GM12878 (cell line): ENCODE results near the gene ERMN. TPM values are rescaled to one million over a fixed set of nuclear protein-coding genes. Genes with fewer than 3 reads are reported as not detected.
"Not testable (repeated sequence)": the region's sequence is repeated elsewhere in the genome, so short reads cannot be mapped to it uniquely, and the experiment has no call there.

ENCODE experiments used
- ATAC-seq: fragments of 200-7000 bp; cut with Tn5 transposase; 3 replicates; pipeline ENCODE4 v1.9.1; 2020; ENCODE audit warnings: mild to moderate bottlenecking, moderate library complexity
- BruUV-seq: library from RNA; stranded (reverse); fragments of 400-500 nt; replicated peaks from 2 replicates; lab custom pipeline; 2021; lab: Mats Ljungman, UMichigan
- CTCF ChIA-PET: fragments of 300-600 bp; sonication (Branson Sonifier 250); formaldehyde crosslinking; extraction: SDS; loops from one replicate; lab custom pipeline; 2021; ENCODE audit warnings: inconsistent platforms; lab: Yijun Ruan, JAX
- POLR2A ChIA-PET: fragments of 350-600 bp; formaldehyde crosslinking; extraction: SDS; loops from one replicate; lab custom pipeline; 2021; ENCODE audit warnings: inconsistent platforms; lab: Charles Lee
- RAD21 ChIA-PET: fragments of 300-600 bp; sonication (Branson Sonifier 250); formaldehyde crosslinking; loops from one replicate; lab custom pipeline; 2023; ENCODE audit warnings: antibody characterized with exemption; ENCODE audit not compliant: unreplicated experiment; lab: Charles Lee
- SMC1A ChIA-PET: fragments of 300-600 bp; sonication (Branson Sonifier 250); formaldehyde crosslinking; loops from one replicate; lab custom pipeline; 2023; ENCODE audit not compliant: unreplicated experiment, uncharacterized antibody; lab: Charles Lee
- DNase-seq: peaks from one replicate; pipeline ENCODE4 v3.0.0-alpha.2; 2011; ENCODE audit warnings: low read depth, low spot score
- FAIRE-seq: peaks from 3 replicates; lab custom pipeline; 2011; peaks lifted over from hg19 to GRCh38; lab: Jason Lieb, UNC
- H2AFZ ChIP-seq: 2 replicates; pipeline ENCODE4 v1.6.0; 2011; ENCODE audit warnings: low read depth, low read length, control low read depth; ENCODE audit not compliant: control insufficient read depth
- H3K27ac ChIP-seq: 2 replicates; pipeline ENCODE4 v1.5.1; 2011; ENCODE audit warnings: control low read depth; ENCODE audit not compliant: control insufficient read depth, insufficient read depth
- H3K27me3 ChIP-seq, 2 experiments: replicated peaks in 1 of 2; 2 replicates each; pipeline versions ENCODE4 v1.6.0 to v1.6.1; 2011; ENCODE audit warnings: low read length in 1 of 2; ENCODE audit not compliant: control insufficient read depth in 2 of 2, insufficient read depth in 2 of 2
- H3K36me3 ChIP-seq, 2 experiments: 2 replicates each; pipeline ENCODE4 v1.5.1; 2011; ENCODE audit warnings: low read length in 1 of 2; ENCODE audit not compliant: control insufficient read depth in 2 of 2, insufficient read depth in 2 of 2
- H3K4me1 ChIP-seq: 2 replicates; pipeline ENCODE4 v1.6.1; 2011; ENCODE audit warnings: mild to moderate bottlenecking, low read length, moderate library complexity, mixed read lengths; ENCODE audit not compliant: control insufficient read depth, insufficient read depth
- H3K4me2 ChIP-seq: 2 replicates; pipeline ENCODE4 v1.6.0; 2011; ENCODE audit warnings: control low read depth; ENCODE audit not compliant: control insufficient read depth, insufficient read depth
- H3K4me3 ChIP-seq: fragments of 200-600 bp; sonication (generic); 2 replicates; pipeline ENCODE4 v1.5.1; 2016
- H3K79me2 ChIP-seq: 2 replicates; pipeline ENCODE4 v1.6.0; 2011; ENCODE audit warnings: low read length; ENCODE audit not compliant: control insufficient read depth, insufficient read depth
- H3K9ac ChIP-seq: 2 replicates; pipeline ENCODE4 v1.8.0; 2011; ENCODE audit warnings: low read length, control low read depth, mixed read lengths; ENCODE audit not compliant: control insufficient read depth, insufficient read depth
- H3K9me3 ChIP-seq: replicated peaks from 3 replicates; pipeline ENCODE4 v1.5.1; 2011; ENCODE audit warnings: mild to moderate bottlenecking, low read length; ENCODE audit not compliant: control insufficient read depth, insufficient read depth
- H4K20me1 ChIP-seq: 2 replicates; pipeline ENCODE4 v1.6.0; 2011; ENCODE audit not compliant: control insufficient read depth, insufficient read depth
- CBX3 ChIP-seq: fragments of 200-600 bp; sonication (generic); IDR thresholded peaks from 2 replicates; pipeline ENCODE4 v1.6.1; 2016; ENCODE audit warnings: low read depth, borderline replicate concordance
- CBX5 ChIP-seq: sonication (generic); IDR thresholded peaks from 2 replicates; pipeline ENCODE4 v1.6.1; 2016; ENCODE audit warnings: low read depth, moderate library complexity, mild to moderate bottlenecking, inconsistent platforms
- HDAC6 ChIP-seq: fragments of 200-600 bp; sonication (generic); IDR thresholded peaks from one replicate; pipeline ENCODE4 v1.8.0; 2017; ENCODE audit warnings: antibody characterized with exemption; ENCODE audit not compliant: unreplicated experiment
- KLF5 ChIP-seq: fragments of 450-650 bp; IDR thresholded peaks from 2 replicates; pipeline ENCODE4 v1.6.1; 2014; ENCODE audit warnings: mild to moderate bottlenecking; ENCODE audit not compliant: partially characterized antibody
- NRF1 ChIP-seq: conservative IDR thresholded peaks from 2 replicates; pipeline ENCODE4 v1.6.1; 2011; ENCODE audit warnings: mild to moderate bottlenecking, low read depth, low read length, improper control_type of control experiment
- POLR2A ChIP-seq: IDR thresholded peaks from 2 replicates; pipeline ENCODE4 v1.6.1; 2011; ENCODE audit warnings: low read depth, mild to moderate bottlenecking, low read length
- RB1 ChIP-seq: fragments of 450-650 bp; formaldehyde crosslinking; IDR thresholded peaks from 2 replicates; pipeline ENCODE4 v1.6.1; 2017; ENCODE audit warnings: mild to moderate bottlenecking, borderline replicate concordance
- ZNF207 ChIP-seq: fragments of 450-650 bp; IDR thresholded peaks from 2 replicates; pipeline ENCODE4 v1.6.1; 2014; ENCODE audit warnings: antibody characterized with exemption, mild to moderate bottlenecking, borderline replicate concordance
- ZSCAN29 ChIP-seq: fragments of 450-650 bp; IDR thresholded peaks from 2 replicates; pipeline ENCODE4 v1.6.1; 2017; ENCODE audit warnings: mild to moderate bottlenecking, moderate library complexity
- ZZZ3 ChIP-seq: IDR thresholded peaks from 2 replicates; pipeline ENCODE4 v1.6.1; 2011; ENCODE audit warnings: low read depth; ENCODE audit not compliant: control insufficient read depth, insufficient read length
- WGBS: methylation state at CpG from one replicate; pipeline ENCODE4 v1.1.6; 2016; ENCODE audit warnings: low lambda C conversion rate; ENCODE audit not compliant: insufficient replicate concordance, insufficient coverage; ENCODE audit errors: missing lambda C conversion rate; 5-methylcytosine and 5-hydroxymethylcytosine counted together
- in situ Hi-C: fragments of 300-500 bp; cut with MboI; formaldehyde crosslinking; loops from 9 replicates; pipeline ENCODE4 v1.14.3; 2018; ENCODE audit warnings: mixed read lengths
- intact Hi-C: fragments of 100-400 bp; cut with micrococcal nuclease; formaldehyde crosslinking; loops from one replicate; pipeline ENCODE4 v1.14.2; 2022; ENCODE audit not compliant: unreplicated experiment
- polyA plus RNA-seq, 11 experiments: library from polyadenylated mRNA; depleted of rRNA in 4 of 11; unstranded in 6 of 11; stranded (reverse) in 5 of 11; fragments of >200 nt; fragmentation: Nextera tagmentation in 4 of 11; fragmentation: Illumina TruSeq in 1 of 11; extraction: Ambion mirVana in 4 of 11; extraction: Trizol in 1 of 11; gene quantifications; 1 replicate in 1 of 11; 2 replicates in 10 of 11; pipeline versions ENCODE4 v1.2.1 to v1.2.3, GENCODE V29; 2011 to 2016; ENCODE audit warnings: inconsistent platforms in 2 of 11, missing spikeins in 2 of 11, low read depth in 1 of 11
- total RNA-seq, 4 experiments: library from RNA; depleted of rRNA in 3 of 4; stranded (reverse); fragments of >200 nt in 3 of 4; fragmentation: Illumina TruSeq in 1 of 4; extraction: Trizol in 1 of 4; gene quantifications; 2 replicates each; pipeline versions ENCODE4 v1.2.1 to v1.2.3, GENCODE V29; 2013 to 2021
- TF ChIP-seq, protein P1 (sequence below): fragments of 450-650 bp; IDR thresholded peaks from 2 replicates; pipeline ENCODE4 v1.6.1; 2017; ENCODE audit warnings: mild to moderate bottlenecking
- TF ChIP-seq, protein P2 (sequence below): fragments of 450-650 bp; IDR thresholded peaks from 2 replicates; pipeline ENCODE4 v1.6.1; 2016; ENCODE audit warnings: mild to moderate bottlenecking, moderate library complexity, borderline replicate concordance

Gene ERMN
- total and polyA plus RNA-seq, 10 of the 15 experiments (the other 5 are each of a cell fraction or from before 2014, with no cell fraction given), result 0.26 to 5.3 (median 1.5) TPM

DNA sequence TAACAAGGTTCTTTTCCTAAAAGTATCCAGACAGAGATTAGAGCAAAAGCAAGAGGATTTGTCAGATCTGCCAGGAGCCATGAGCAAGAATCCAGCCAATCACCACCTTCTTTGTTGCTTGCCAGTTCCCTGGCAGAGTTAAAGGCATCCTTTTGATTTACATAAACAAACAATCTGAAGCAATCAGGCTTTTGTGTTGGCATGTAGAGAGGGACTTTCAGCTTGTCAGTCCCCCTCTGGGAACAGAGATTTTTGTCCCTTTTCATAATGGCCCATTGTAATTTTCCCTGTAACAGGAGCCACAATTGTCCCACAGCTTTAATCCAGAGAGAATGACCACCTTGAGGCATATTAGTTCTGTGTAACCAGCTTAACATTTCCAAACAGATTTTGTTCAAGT, at the start of gene ERMN (continued):
- TF ChIP-seq, protein P1, sequence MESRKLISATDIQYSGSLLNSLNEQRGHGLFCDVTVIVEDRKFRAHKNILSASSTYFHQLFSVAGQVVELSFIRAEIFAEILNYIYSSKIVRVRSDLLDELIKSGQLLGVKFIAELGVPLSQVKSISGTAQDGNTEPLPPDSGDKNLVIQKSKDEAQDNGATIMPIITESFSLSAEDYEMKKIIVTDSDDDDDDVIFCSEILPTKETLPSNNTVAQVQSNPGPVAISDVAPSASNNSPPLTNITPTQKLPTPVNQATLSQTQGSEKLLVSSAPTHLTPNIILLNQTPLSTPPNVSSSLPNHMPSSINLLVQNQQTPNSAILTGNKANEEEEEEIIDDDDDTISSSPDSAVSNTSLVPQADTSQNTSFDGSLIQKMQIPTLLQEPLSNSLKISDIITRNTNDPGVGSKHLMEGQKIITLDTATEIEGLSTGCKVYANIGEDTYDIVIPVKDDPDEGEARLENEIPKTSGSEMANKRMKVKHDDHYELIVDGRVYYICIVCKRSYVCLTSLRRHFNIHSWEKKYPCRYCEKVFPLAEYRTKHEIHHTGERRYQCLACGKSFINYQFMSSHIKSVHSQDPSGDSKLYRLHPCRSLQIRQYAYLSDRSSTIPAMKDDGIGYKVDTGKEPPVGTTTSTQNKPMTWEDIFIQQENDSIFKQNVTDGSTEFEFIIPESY, result no peak
- TF ChIP-seq, protein P2, sequence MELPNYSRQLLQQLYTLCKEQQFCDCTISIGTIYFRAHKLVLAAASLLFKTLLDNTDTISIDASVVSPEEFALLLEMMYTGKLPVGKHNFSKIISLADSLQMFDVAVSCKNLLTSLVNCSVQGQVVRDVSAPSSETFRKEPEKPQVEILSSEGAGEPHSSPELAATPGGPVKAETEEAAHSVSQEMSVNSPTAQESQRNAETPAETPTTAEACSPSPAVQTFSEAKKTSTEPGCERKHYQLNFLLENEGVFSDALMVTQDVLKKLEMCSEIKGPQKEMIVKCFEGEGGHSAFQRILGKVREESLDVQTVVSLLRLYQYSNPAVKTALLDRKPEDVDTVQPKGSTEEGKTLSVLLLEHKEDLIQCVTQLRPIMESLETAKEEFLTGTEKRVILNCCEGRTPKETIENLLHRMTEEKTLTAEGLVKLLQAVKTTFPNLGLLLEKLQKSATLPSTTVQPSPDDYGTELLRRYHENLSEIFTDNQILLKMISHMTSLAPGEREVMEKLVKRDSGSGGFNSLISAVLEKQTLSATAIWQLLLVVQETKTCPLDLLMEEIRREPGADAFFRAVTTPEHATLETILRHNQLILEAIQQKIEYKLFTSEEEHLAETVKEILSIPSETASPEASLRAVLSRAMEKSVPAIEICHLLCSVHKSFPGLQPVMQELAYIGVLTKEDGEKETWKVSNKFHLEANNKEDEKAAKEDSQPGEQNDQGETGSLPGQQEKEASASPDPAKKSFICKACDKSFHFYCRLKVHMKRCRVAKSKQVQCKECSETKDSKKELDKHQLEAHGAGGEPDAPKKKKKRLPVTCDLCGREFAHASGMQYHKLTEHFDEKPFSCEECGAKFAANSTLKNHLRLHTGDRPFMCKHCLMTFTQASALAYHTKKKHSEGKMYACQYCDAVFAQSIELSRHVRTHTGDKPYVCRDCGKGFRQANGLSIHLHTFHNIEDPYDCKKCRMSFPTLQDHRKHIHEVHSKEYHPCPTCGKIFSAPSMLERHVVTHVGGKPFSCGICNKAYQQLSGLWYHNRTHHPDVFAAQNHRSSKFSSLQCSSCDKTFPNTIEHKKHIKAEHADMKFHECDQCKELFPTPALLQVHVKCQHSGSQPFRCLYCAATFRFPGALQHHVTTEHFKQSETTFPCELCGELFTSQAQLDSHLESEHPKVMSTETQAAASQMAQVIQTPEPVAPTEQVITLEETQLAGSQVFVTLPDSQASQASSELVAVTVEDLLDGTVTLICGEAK, result no peak
- TF ChIP-seq KLF5, result no peak
- no peak for TF ChIP-seq ZNF207
- TF ChIP-seq HDAC6, result no peak
- no peak for TF ChIP-seq ZZZ3
- no peak for TF ChIP-seq POLR2A
- TF ChIP-seq CBX3, result no peak

DNA sequence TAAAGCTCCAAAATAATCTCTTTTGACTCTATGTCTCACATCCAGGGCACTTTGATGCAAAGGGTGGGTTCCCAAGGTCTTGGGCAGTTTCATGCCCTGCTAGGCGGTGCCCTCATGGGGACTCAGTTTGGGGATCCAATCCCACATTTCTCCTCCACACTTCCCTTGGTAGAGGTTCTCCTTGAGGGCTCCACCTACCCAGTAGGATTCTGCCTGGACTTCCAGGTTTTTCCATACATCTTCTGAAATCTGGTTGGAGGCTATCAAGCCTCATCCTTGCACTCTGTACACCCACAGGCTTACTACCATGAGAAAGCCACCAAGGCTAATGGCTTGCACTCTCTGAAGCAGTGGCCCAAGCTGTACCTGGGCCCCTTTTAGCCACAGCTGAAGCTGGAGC, 49.8 kb upstream of the ERMN start:
- Histone ChIP-seq H3K4me3 (no peak overlapping the region), H2AFZ (no peak overlapping the region), H3K4me1 (no peaks in the 10 kb centered on the region)
- no peak for DNase-seq
- 0 out of 2 replicates have a peak, but pooled peaks have one; percentile 65 for TF ChIP-seq CBX3
- no peak for TF ChIP-seq RB1
- TF ChIP-seq ZSCAN29, result no peak
- TF ChIP-seq NRF1, result no peak
- peak; percentile 99 for TF ChIP-seq CBX5
- TF ChIP-seq, all 136 proteins: peak for 2
- ChIA-PET SMC1A (no interaction called here), RAD21 (no interaction called here), POLR2A (no interaction called here), CTCF (no interaction called here)
- ATAC-seq (no peak), FAIRE-seq (no peak)
- H3K27me3 ChIP-seq, result no peaks in the 10 kb centered on the region
- no TSS peak for BruUV-seq
- in situ Hi-C loops (no loop called here), intact Hi-C loops (no loop called here)
- no peak overlapping the region for H3K4me2 ChIP-seq
- no peaks in the 10 kb centered on the region for H4K20me1 ChIP-seq
- H3K36me3 ChIP-seq, result no peaks in the 10 kb centered on the region
- peaks cover 15% of the 10 kb centered on the region; the same call in 2 of the 3 replicates for H3K9me3 ChIP-seq
- H3K79me2 ChIP-seq, result no peaks in the 10 kb centered on the region
- WGBS, result 94% methylated on average over 1 of the region's 1 CpG
- H3K9ac ChIP-seq, result no peak overlapping the region
- no peak overlapping the region for H3K27ac ChIP-seq

DNA sequence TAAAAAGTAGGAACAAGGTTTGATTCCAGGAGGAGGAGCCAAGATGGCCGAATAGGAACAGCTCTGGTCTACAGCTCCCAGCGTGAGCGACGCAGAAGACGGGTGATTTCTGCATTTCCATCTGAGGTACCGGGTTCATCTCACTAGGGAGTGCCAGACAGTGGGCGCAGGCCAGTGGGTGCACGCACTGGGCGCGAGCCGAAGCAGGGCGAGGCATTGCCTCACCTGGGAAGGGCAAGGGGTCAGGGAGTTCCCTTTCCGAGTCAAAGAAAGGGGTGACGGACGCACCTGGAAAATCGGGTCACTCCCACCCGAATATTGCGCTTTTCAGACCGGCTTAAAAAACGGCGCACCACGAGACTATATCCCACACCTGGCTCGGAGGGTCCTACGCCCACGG, 42.9 kb upstream of the ERMN start:
- H4K20me1 ChIP-seq, FAIRE-seq, SMC1A ChIA-PET, H3K9ac ChIP-seq, POLR2A ChIA-PET, in situ Hi-C loops, H3K79me2 ChIP-seq, H3K36me3 ChIP-seq, H2AFZ ChIP-seq, H3K4me1 ChIP-seq, DNase-seq, H3K9me3 ChIP-seq, ATAC-seq, RAD21 ChIA-PET, H3K4me3 ChIP-seq, intact Hi-C loops, BruUV-seq, H3K4me2 ChIP-seq, CTCF ChIA-PET, H3K27me3 ChIP-seq, H3K27ac ChIP-seq: not testable (repeated sequence)
- 94% methylated on average over 11 of the region's 25 CpGs for WGBS
